Measurements from ENCODE around the gene KIF1A. TPM values are rescaled to one million over a fixed set of nuclear protein-coding genes. Genes with fewer than 3 reads are reported as not detected.

KIF1A gene
- total and polyA plus RNA-seq, 2 of the 13 experiments (the other 11 are each of a cell fraction or from before 2014, with no cell fraction given): 0.01 TPM; not detected in 1

- peak; percentile 70; the same call in 1 of the 2 replicates for TF ChIP-seq ZNF672 (CRISPR knock-in tag; IDR thresholded peaks at IDR 0.05)
- peak; percentile 85; the same call in 1 of the 2 replicates for TF ChIP-seq SNAPC2 (CRISPR knock-in tag; IDR thresholded peaks at IDR 0.05)
- TF ChIP-seq LRRFIP1 (CRISPR knock-in tag; conservative IDR thresholded peaks at IDR 0.05): no peak
- peak; percentile 88 for TF ChIP-seq TFAP4 (IDR thresholded peaks at IDR 0.05; ENCODE audit: borderline replicate concordance, low read depth)
- peak; percentile 54; the same call in 1 of the 2 replicates for TF ChIP-seq TFDP2 (CRISPR knock-in tag; IDR thresholded peaks at IDR 0.05)
- peak; percentile 33; the same call in 1 of the 2 replicates for TF ChIP-seq ZHX2 (IDR thresholded peaks at IDR 0.05; ENCODE audit: low read depth)
- no peak for TF ChIP-seq ZHX2 (CRISPR knock-in tag; IDR thresholded peaks at IDR 0.05; ENCODE audit: borderline replicate concordance)
- TF ChIP-seq ZFP36L1 (CRISPR knock-in tag; IDR thresholded peaks at IDR 0.05): no peak
- TF ChIP-seq BRD4 (CRISPR knock-in tag; IDR thresholded peaks at IDR 0.05): no peak; the same call in none of the 2 replicates
- TF ChIP-seq BRF2 (CRISPR knock-in tag; IDR thresholded peaks at IDR 0.05): peak; percentile 83; the same call in 1 of the 2 replicates
- peak; percentile 50 for TF ChIP-seq FOXA3 (CRISPR knock-in tag; IDR thresholded peaks at IDR 0.05)
- no peak for TF ChIP-seq CREB1 (IDR thresholded peaks at IDR 0.05)
- TF ChIP-seq CREB1 (CRISPR knock-in tag; IDR thresholded peaks at IDR 0.05): no peak
- no peak for TF ChIP-seq NCOA1 (CRISPR knock-in tag; IDR thresholded peaks at IDR 0.05)
- TF ChIP-seq ZNF616 (CRISPR knock-in tag; IDR thresholded peaks at IDR 0.05; ENCODE audit: low read depth): peak; percentile 59; the same call in 1 of the 2 replicates
- TF ChIP-seq EP300 (IDR thresholded peaks at IDR 0.05; ENCODE audit: low read depth in 2 of 2, low read length in 2 of 2): 0 out of 4 replicates have a peak, but pooled peaks of 1 of the 2 experiments have one; percentile 14
- peak; percentile 30 for TF ChIP-seq EP300 (CRISPR knock-in tag; IDR thresholded peaks at IDR 0.05; ENCODE audit: borderline replicate concordance)
Observed at GRCh38 chr2:240868286-240869108, 48.5 kb upstream of the KIF1A start, which contains the start of gene AGXT (continued).
